Hematopoietic multipotent progenitor cell treated with erythropoietin and hydrocortisone succinate and interleukin-3 and kit ligand, for 4 days (in vitro differentiated cells): ENCODE results near the gene AGPAT1.

ENCODE experiments used
- DNase-seq: peaks from one replicate; pipeline ENCODE4 v3.0.0-alpha.2; 2015

The AGPAT1 gene

DNA sequence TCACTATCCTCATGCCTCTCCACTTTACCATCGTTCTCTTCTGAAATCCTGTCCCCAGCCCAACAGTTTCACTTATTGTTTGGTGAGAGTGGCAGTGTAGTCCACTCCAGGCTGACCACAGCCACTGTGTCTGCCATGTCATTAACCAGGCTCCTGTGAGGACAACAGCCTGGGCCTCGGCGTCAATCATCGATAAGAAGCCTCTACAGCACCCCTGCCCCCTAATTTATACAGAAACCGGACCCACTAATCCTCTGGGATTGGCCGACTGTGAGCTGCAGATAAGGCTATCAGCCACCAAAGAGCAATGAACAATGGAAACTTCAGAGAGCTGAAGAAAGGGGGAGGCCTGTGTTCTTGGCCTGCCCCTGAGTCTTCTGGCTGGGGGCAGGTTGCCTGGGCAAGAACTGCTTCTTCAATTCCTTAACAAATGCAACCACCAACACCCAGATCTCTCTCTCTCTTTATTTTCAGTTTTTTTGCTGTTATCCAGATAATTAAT lies 8.1 kb downstream of the AGPAT1 start:
- peak; percentile 91 for DNase-seq

DNA sequence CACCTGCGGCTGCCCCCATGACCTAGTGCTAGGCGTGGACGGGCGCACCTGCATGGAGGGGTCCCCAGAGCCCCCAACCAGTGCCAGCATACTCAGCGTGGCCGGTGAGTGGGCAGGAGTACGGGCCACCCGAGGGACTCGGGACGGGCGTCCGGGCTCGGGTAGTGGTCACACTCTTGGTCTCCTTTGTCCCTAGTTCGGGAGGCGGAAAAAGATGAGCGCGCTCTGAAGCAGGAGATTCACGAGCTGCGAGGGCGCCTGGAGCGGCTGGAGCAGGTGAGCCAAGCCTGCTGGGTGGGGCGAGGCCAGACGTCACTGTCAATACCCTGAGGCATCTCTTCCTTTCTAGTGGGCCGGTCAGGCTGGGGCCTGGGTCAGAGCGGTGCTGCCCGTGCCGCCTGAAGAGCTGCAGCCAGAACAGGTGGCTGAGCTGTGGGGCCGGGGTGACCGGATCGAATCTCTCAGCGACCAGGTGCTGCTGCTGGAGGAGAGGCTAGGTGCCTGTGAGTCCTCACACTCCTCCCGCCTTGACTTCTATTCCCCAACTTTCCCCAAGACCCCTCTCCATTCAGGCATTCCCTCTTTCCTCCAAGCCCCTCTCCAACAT lies 8.6 kb downstream of the AGPAT1 start:
- no peak for DNase-seq

DNA sequence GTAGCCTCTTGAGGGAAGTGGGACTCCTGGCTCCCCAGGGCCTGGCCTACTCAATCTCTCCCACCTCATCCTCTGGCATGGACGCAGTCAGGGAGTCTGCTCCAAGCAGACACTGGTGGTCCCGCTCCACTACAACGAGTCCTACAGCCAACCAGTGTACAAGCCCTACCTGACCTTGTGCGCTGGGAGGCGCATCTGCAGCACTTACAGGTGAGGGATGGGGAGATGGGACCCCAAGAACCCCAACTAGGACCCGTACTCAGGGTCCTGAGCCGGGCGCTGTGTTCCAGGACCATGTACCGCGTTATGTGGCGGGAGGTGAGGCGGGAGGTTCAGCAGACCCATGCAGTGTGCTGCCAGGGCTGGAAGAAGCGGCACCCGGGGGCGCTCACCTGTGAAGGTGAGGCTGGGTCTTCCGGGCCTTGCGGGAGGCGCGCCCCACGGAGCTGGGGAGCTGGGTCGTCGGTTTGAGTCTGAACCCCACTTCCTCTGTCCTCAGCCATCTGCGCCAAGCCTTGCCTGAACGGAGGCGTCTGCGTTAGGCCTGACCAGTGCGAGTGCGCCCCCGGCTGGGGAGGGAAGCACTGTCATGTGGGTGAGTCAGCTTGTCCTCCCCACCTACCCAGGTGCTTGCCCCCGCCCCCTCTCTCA lies 9.3 kb downstream of the AGPAT1 start:
- DNase-seq, result no peak

DNA sequence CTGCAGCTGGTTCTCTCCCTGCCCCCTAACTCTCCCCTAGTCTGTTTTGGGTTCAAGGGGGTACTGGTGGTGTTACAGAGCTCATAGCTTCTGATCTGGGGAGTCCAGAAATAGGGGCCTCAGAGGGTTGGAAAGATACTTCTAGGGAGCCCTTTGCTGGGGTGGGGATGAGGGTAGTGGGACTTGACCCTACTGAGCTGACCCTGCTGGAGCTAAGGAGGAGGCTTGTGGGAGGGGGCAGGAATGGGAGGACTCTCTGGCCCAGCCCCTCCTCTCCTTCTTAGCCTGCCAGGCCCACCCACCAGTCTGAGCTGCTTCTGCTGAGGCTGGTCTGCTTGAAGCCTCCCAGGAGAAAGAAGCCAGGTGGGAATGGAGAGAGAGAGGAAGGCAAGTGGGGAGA lies 11.6 kb downstream of the AGPAT1 start, which contains the start of gene EGFL8:
TSS of gene EGFL8 (plus strand) at position 301 of the 400 bp plus-strand sequence. CDS start 1,571 bp downstream, outside the sequence.
- no peak for DNase-seq

DNA sequence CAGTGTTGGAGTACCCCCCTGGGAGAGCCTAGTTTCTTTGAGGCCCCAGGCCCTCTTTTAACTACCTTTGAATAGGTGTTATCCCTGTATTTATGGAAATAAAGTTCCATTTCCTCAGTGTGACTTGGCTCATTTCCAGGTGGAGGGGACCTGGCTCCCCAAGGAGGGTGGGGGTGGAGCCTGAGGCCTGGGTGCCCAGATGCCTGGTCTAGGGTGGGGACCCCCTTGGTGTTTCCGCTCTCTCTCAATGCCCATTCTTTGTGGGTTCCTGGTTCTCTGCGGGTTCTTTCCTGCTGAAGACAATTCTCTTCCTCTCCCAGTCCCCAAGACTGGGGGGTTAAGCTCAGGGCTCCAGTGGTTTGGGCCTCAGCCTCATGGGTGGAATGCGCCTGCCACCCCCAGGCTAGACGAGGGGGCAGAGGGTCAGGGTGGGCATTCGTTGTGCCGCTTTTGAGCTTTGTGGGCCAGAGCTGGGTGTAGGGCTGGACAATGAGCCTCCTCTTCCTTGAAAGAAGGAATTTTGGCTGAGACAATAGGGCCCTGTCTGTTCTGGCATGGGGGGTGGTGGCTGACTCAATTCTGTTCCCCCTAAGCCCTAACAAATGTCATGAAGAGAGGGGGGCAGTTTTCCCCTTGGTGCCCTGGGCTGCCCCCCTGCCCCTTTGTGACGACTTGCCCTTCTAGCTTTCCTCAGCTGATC lies 12.2 kb downstream of the AGPAT1 start:
- no peak for DNase-seq

DNA sequence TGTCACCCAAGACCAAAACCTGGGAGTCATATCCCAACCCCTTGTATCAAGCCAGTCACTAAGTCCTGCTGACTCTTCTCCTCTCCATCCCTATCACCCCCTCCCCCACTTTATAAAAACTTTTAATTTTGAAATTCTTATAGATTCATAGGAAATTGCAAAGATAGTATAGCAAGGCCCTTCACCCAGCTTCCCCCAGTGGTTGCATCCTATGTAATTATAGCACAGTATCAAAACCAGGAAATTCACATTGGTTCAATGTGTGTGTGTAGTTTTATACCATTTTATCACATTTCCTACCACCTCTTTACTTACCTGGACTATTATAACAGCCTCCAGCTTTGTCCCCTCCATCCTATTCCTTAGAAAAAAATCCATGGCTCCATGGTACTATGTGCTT lies 17.8 kb downstream of the AGPAT1 start:
- no peak for DNase-seq

DNA sequence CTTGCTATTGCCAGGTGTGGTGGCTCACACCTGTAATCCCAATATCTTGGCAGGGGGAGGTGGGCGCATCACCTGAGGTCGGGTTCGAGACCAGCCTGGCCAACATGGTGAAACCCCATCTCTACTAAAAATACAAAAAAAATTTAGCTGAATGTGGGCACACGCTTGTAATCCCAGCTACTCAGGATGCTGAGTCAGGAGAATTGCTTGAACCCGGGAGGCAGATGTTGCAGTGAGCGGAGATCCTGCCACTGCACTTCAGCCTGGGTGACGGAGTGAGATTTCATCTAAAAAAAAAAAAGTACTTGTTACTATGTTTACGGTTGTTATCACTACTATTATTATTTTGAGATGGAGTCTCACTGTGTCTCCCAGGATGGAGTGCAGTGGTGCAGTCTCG lies 19.0 kb downstream of the AGPAT1 start:
- DNase-seq, result no peak

DNA sequence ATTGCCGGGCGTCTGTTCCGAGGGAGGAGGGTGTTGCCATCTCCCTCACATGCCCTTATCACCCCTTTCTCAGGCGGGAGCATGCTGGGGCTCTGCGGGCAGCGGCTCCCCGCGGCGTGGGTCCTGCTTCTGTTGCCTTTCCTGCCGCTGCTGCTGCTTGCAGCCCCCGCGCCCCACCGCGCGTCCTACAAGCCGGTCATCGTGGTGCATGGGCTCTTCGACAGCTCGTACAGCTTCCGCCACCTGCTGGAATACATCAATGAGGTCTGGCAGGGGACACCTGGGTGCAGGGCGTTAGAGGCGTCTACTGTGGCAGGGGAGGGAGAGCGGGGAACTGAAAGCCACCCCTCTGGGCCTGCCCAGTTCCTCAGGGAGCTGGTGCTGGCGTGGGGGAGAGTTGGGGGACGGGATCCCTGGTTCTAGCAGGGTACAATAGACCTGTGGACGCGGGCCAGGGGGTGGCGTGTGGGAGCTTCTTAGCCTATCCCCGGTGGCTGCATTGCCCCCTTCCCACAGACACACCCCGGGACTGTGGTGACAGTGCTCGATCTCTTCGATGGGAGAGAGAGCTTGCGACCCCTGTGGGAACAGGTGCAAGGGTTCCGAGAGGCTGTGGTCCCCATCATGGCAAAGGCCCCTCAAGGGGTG lies 21.2 kb downstream of the AGPAT1 start:
- no peak for DNase-seq

DNA sequence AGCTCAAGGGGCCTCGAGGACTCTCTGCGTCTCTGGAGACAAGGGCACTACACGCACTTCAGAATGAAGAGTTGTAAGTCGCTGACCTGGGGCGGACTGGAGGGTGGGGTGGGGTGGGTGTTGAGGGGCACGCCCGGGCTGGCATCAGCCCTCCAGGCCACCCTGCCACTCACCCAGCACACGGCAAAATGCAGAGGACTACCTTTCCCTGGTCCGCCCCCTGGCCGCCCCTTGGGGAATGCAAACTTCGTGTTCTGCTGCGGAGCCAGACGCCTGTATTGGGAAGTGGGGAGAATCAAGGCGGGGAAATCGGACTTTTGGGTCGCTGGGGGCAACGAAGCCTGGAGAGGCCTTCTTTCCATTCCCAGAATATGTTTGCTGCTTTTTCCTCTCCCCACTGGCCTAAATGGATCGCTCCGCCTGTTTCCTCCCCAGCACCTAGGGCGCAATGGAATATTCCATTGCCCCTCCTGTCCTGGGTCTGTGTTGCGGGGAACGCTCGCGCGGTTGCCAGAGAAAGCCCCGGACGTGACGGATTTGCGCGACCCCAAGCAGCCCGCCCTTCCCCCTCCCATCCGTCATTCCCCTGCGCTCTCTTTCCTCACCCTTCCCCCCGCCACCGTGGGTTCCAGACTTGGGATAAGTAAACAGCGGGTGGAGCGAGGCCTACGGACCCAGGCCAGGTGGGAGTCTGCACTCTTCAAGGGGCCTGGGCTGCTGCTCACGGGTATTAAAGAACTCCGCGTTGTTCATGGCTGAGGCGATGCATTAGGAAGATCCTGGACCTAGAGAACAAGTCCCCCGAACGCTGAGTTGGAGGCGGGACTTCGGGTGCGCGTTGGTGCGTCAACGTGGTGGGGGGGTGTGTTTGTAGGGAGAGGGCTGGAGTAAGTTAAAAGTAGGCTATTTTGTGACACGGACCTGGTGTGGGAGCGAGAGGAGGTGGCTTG lies 22.0 kb downstream of the AGPAT1 start, which contains the start of gene PPT2:
TSS of gene PPT2 (plus strand) at position 578 of the 950 bp plus-strand sequence. CDS start 454 bp downstream, outside the sequence.
- DNase-seq, result peak; percentile 96

DNA sequence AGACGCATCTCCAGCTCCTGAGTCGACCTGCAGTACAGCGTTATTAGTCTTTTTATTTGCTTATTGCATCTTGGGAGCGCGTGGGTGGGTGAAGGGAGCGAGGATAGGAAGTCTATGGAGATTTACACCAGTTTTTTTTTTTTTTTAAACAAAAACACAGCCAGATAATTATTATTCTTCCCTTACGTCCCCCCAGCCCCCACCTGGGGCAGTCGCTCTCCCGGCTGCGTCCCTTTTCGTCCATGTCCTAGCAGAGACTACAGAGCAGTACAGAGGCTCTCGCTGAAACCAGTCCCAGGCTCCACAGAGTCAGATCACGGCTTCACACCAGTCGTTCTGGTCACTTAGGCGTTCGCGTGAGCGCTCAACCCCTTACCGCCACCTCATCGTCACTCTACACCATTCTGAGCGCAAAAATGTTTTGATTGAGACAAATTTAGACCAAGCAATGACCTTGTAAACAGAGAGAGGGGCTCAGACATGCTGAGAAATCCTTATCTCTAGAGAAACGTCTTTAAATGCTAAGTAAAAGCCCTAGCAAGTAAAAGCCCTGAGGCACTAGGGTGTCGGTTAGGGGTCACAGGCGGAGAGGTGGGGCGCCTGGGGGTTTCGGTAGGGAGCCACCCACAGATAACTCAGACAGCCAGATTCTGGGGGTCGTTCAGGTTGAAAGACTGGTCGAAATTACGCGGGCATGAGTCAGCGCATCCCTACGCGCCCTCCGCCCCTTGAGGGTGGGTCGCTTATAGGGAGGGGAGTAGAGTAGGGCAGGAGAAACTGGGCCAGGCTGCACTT lies 22.9 kb downstream of the AGPAT1 start:
- DNase-seq, result no peak

DNA sequence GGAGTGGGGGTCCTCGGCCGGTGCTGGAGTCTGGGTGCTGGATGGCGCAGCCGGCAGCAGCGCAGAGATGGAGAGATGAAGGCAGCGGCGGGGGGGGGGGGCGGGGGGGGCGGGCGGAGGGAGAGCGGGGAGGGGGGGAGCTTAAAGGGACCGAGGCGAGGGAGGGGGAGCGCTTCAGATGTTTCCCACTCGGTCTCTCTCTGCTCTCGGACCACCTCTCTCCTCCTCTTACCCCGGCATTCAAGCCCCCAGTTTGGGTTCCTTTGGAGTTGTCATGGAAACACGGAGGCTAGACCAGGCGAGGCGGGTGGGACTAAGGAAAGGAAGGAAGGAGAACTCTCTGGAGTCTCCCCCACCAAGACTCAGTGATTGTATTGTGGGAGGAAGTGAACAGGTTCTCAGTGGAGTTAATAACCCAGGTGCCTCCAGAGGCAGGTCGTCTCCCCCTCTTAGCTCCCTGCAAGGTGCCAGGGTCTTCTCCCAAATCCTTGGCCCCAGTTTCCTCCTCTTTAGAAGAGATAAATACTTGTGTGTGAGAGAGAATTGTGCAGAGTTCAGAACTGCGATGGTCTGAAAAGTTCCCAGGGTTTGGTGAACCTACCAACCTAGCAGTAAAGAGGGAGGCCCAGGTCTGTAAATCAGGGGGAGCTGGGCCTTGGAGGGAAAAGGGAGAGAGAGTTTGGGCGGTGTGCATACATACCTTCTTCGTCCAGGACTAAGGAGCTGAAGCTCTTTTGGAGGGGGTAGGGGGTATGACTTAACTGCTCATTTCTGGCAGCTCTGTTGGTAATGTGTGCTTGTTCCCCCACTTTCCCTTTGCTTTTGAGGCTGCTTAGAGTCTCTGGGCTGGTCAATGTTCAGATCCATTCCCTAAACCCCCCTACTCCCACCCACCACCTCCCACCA lies 23.8 kb downstream of the AGPAT1 start, which contains the start of gene PRRT1:
TSS of gene PRRT1 (minus strand) at position 77 of the 906 bp plus-strand sequence. CDS start 112 bp downstream, outside the sequence.
- peak; percentile 9 for DNase-seq

DNA sequence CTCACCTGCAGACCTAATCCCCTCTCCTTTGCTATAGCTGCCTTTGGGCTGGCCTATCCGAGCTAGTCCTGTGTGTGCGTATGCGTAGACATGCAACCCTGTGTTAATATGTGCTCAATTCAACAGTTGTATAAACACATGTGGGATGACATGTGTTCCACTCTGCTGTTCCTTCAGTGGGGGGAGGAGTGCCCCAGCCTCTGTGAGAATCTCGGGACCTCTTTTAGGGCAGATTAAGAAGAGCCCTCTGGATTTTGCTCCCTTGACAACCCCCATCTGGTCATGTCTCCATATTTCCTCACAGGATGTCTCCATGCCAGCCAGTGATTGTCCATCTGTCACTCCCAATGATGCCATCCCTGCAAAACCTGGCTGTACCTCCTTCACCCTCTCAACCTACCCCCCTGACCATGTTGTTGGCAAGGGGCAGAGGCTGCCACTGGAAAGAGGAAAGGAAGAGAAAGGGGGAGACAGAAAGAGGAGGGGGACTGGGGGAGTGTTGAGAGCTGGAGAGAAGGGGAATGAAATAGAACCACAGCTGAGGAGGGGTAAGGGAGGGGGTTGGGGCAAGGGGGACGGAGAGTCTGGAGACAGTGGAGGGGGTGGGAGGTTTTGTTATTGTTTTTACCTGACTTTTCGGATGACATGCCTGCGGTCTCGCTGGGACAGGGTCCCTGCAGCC lies 24.6 kb downstream of the AGPAT1 start:
- peak; percentile 8 for DNase-seq

DNA sequence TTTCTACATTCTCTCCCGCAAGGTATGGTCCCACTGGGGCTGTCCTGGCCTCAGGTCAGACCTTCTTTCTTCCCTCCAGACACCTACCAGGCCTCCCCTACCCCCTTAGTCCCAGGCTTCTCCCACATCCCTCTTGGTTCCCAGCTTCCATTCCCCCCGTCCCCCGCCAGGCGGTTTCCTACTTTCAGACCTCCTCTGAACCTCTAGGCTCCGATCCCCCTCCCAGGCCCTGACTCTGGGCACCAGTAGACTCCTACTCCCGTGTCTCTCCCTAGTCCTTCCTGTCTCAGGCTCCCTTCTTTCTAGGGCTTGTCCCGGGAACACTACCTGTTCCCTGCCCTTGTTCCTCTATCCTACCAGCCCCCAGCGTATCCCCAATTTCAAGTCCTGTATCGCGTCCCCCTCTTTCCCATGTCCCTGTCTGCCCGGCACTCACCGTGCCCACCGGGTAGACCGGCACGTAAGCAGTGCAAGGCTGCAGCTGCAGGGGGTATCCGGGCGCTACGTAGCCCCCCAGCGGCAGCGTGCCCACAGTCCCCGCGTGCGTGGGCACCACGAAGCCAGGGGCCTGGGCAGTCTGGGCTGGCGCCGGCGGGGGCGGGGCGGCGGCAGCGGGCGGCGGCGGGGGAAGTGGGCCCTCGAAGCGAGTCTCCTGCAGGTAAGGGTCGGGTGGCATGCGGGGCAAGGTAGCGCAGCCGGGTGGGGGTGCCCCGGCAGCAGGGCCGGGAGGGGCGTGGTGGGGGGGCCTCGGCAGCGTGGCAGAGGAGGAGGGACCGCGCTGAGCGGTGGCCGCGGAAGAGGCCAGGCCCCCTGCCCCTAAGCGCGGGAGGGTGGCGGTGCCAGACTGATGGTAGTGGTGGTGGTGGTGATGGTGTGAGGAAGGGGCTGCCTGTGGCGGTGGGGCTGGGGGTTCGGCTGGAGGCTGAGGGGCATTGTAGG lies 25.7 kb downstream of the AGPAT1 start:
- no peak for DNase-seq

DNA sequence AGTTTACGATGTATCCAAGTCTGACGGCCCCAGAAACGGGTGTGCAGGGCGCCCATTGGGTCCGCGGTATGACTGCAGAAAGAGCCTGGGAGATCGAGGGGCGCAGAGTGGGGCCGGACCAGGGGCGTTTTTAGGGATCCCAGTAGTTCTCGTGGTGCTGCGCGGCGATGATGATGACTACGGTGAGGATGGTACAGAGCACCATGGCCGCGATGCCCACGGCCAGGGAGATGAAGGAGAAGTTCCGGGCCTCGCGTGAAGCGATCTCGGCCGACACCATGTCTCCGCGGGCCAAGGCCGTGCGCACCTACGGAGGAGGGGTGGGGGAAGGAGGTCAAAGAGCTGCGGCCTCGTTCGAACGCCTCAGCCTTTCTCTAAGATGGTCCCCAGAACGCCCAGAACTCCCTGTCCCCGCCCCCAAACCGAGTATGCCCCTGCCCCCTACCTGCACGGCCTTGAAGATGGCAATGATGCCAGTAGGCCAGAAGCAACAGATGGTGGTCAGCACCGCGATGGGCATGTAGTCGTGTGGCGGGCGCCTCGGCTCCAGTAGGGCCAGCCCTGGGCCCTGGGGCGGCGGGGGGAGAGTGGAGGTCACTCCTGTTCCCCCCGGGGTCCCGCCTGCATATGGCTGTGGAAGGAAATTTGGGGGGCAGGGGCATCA lies 26.7 kb downstream of the AGPAT1 start:
- peak; percentile 8 for DNase-seq

DNA sequence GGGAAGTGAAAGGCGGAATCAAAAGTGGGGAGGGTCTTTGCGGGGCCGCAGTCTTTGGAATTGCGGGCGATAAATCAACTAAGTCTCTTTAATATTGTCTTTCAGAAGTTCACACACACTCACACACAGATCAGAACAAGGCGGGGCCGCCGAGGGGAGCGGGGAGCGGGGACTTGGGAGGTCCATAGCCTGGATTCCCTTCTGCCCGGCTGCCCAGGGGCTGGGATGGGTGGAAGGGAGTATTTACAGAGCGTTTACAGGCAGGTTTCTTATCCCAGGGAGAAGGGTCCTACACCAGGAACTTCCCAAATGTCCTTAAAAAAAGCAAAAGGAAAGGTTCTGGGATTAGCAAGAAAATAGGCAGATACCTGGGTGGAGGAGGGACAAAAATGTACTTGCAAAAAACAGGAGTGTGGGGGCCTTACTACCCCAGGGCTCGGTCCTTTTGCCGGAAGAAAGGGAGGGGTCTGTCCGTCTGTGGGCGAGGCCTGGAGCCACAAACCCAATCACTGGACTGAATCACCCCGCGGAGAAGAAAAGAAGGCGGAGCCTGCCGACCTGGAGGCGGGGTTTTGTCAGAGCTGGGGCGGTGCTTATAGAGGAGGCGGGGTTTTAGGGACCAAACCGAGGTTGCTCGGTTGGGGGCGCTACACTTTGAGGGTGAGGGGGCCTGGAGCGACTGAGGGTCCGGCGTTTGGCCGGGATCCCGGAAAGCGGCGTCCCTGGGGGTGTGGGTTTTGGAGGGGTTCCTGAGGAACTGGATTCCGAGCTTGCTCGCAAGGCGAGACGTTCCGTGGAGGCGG lies 27.4 kb downstream of the AGPAT1 start:
- peak; percentile 91 for DNase-seq

DNA sequence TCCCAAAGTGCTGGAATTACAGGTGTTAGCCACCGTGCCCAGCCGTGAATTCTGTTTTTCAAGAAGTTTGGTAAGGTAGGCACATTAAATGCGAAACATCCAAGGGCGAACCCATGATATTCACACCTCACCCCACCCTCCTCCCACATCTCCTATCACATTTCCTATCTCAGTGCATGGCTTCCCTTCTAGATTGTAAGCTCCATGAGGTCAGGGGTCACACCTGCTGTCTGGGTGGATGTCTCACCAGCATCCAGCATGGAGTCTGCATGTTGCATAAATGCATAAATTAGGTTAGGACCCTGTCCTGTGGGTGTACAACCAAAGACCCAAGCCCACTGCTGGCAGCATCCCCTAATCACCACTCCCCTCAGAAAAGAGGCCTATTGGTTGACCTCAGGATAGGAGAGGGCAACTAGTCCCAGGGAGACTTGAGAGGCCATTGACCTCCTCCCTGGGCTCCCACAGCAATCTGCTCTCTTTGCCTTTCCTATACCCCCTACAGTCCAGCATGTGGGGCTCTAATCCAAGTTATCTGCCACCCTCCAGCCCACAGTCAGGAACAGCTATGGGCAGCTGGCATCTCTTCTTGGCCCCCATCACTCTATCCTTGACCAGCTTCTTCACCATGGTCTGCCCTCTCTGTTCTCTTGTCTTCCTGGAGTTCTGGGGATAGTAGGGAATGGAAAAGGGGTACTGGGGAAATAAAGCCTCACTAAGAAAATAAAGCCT lies 28.3 kb downstream of the AGPAT1 start:
- DNase-seq, result peak; percentile 68
